Inflammatory macrophage treated with lipopolysaccharide for 1 hour (primary cell): ENCODE data around the gene ITPR1.
"Not testable (repeated sequence)": the region's sequence is repeated elsewhere in the genome, so short reads cannot be mapped to it uniquely, and the experiment has no call there.

Experiments
- DNase-seq, 2 donors: peaks; one replicate each; pipeline ENCODE4 v3.0.0-alpha.2; 2020 to 2022

The ITPR1 gene

DNA sequence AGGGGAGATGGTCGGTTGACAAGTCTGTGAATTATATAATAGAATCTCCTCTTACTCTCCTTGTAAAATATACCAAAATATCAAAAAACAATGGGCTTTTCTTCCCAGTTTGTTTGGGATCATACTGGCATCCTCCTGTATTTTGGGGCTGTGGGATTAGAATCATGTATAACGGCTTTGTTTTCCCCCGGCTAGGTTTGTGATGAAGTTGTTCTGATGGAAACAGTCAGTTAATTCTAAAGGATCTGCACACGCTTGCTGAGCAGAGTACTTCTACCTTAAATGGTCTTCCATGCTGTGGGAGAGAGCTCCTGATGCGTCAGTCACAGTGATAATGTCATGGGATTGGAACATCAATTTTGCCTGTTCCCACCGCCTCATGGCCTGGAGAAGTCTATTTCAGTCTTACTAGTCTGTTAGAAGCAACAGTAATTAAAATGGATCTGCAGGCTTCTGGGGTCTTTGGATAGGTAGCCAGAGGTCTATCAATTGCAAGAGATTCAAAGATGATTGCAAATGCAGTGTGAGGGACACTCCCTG, 81.3 kb downstream of the ITPR1 start:
- DNase-seq: no peak

DNA sequence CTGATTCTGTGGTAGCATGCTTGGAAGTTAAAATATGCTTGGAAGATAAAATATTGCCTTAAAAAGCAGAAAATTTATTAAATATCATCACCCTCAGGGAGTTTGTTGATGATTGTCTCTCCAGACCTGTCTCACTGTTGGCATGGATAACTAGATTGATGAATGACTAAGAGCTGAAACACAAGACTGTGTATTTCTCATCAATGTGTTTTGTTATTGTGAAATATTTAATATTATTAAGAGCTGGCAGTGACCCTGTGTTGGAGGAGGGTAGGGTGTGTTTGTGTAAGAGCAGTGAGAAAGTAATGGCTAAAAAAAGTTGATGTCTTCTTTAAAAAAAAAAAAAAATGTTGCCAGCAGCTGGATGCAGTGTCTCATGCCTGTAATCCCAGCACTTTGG, 82.2 kb downstream of the ITPR1 start:
- DNase-seq: no peak

DNA sequence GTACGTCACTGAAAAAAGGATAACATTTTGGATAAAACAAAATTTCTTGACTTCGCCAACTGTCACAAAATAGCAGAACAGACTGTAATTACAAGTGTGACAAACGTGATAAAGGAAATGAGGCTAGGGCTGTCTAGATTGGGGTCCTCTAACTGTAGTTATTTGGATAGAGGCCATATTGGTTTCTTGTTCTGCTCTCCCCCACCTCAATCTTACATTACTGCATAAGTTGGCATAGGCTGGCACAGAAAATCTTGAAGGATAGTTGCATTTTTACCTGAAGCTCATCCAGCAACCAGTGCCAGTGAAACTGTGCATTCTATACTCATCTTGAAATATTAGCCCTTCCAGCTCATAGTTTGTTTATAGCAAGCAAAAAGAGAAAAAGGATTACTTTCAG, 84.6 kb downstream of the ITPR1 start:
- no peak for DNase-seq

DNA sequence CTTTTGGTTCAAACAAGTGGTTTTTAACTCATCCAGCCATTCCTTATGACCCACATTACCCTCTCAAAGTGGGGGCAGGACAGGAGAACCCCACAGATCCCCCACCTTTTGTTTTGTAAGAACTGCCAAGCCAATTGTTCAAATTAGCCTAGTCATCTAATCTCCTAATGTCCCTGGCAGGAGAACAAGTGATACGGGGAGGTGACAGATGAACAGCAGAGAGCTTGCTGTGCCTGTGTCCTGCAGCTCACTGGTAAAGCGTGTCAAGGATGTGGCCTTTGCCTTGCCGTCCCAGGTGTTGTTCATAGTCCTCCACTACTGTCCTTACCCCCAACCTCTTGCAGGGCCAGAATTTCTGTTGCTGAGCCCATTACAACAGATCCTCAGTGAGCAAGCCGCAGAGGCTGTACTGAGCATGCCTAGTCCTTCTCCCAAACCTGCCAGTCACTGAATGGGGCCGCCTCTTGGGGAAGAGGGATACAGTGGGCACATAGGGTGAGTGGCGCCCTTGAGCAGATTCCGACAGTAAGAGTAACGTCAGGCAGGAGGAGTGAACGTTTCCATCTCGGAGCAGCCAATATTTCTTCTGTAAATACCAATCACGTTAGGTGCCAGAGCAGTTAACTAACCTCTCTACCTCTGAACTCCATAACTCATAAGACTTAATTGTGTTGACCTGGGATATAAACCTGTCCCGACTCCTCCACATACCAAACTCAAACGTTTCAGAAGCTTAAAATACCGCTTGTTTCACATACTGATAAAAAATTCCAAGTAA, 87.4 kb downstream of the ITPR1 start:
- no peak for DNase-seq

DNA sequence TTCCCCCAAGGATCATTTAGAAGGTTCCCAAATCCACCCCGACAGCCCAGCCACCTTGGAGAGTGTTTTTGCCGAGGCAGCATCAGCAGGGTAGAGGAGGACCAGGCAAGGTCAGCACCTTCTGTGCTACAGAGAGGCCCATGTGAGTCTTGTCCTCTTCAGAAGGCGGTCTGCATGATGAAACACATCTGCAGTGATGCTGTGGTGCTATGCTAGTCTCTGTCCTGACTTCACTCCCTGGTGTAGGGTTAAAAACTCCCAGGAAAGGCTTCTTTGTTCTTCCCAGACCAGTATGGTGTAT, 87.9 kb downstream of the ITPR1 start:
- no peak for DNase-seq

DNA sequence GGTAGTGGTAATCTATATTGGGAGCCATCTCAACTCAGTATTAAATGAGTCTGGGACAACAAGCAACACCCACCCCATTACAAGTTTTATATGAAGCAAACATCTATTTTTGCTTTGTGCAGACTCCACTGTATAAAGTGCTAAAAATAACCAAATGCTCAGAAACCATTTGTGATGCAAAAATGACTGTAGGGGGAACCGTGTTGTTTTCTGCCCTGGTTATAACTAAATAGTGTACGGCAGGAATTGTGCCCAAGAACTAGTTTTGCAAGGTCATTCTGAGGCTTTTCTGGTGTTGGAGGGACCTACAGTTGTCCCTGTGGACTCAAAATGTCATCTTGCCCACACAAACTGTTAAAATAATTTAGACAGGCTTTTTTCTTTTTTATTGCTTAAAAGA, 88.3 kb downstream of the ITPR1 start:
- no peak for DNase-seq

DNA sequence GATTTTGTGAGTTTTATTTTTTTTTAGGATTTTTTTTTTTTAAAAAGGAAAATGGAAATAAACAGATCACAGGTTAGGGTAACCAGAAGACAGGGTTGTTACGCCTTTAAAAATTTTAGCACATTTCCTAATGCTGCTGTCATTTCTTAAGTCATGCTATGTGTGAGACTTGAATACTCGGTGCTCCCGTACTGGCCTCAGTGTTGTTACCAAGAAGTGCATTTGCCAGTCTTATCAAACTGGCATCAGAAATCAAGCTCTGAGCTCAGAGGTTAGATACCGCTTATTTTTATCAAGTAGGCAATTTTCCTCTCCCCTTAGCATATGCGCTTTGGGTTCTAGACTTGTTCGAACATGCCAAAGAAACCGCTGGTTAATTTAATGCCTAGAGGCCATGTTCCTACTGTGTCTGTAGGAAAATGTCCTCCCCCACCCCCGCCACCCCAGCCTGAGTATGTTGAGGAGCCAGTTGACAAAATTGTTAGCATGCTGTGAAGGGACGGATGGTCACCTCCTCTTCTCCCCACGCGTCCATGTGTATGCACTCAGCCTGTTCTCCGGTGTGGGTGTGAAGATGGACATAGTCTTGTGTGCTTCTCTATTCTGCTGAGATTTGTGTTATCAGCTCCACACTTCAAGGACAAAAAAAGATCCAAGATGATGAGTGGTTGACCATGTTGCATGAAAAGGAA, 88.9 kb downstream of the ITPR1 start:
- DNase-seq: no peak

DNA sequence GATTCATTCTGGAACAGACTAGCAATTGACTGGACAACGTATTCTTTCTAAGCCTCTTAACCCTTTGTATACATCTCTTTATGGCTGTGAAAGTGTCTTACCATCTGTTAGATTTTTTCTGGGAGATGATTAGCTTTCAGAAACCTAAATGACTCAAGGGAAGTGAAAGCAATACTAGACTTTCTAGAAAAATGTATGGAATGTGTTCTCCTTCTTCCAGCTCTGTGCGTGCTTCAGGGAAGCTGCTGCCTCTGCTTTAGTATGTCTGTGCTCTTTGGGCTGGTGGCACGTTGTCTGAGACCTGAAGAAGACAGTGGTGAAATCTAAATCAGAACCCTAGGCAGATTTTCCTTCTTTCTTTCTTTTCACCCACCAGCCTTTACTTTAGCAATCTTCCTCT, 89.5 kb downstream of the ITPR1 start:
- DNase-seq: no peak

DNA sequence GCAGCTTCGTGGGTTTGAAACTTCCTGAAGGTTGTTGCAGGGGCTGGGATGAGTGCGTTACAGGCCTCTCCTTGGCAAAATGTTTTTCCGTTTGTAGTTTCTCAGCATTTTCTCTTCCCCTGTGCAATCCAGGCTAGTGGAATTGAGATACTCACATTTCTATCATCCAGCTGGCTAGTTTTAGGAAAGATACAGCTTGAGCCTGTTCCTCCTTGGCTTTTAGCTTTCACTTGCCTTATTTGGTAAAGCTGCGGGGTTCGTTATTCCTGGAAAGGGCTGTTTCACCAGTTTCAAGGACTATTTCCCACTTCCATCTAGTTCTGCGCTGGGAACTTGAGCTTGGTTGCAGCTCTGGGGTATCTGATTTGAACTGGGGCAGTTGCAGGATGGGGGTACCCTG, 90.3 kb downstream of the ITPR1 start:
- DNase-seq: peak in 1 of 2 donors; percentile 27

DNA sequence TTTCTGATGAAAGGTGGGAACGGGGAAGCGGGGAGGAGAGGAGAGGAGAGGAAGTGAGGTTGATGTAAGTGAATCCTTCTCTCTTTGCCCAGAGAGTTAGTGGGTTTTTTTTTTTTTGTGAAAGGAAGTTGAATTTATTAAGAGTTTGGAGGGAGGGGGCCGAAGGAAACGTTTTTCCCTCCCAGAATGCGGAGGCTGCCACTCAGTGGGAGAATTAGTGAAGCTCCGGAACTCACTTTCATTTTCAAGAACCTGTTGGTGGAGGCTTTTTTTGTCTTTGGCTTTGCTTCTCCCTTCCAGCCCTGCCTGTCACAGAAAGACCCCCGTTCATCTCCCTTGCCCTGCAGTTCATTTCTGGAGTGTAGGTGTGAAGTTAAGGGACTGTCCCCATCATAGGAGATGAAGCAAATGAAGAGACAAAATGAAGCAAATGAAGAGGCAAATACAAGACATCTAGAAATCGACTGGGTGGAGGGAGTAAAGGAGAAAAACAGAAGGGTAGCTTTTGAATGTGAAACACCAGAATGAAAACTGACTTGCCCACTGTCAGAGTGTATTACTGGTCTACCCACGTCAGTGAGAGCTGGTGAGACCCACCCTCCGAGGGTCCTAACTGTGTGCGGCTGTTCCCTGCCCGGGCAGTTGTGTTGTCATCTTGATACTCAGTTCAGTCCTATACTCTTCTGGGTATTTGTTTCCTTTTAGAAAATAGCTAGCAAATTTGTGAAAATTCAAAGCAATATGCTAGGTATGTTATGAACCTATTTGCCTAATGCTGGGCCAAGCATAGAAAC, 91.5 kb downstream of the ITPR1 start:
- peak; percentile 50 to 64 for DNase-seq

DNA sequence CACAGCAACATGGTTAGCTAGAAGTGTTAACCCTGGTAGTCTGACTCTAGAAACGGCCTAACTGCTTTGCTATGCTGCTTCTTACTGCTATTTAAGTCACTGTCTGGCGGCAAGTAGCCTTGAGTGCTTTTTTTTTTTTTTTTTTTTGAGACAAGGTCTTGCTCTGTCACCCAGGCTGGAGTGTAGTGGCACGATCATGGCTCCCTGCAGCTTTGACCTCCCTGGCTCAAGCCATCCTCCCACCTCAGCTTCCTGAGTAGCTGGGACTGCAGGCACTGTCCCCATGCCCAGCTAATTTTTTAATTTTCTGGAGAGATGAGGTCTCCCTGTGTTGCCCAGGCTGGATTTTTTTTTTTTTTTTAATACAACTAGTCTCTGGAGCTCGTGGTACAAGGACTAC, 93.2 kb downstream of the ITPR1 start:
- no peak for DNase-seq

DNA sequence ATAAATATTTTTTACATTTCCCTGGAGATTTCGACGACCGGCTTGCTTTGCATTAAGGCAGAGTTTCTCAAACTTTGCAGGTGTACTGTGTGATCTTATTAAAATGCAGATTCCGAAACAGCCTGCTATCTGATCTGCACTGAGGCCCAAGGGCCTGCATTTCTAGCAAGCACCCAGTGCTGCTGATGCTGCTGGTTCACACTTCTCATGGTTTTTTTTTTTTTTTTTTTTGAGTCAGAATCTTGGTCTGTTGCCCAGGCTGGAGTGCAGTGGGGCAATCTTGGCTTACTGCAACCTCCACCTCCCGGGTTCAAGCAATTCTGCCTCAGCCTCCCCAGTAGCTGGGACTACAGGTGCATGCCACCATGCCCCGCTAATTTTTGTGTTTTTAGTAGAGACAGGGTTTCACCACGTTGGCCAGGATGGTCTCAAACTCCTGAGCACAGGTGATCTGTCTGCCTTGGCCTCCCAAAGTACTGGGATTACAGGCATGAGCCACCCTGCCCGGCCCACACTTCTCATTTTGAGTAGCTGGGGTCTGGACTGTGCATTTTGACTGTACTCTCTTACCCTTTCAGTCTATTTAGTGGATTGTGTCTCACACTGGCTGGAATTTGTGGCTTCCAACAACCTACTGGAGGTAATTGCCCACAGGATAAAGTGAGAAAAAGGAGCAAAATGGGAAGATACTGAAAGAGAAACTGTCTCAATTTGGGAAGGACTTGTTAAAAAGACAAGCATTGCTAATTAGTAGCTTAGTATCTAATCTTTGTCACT, 94.1 kb downstream of the ITPR1 start:
- DNase-seq: no peak

DNA sequence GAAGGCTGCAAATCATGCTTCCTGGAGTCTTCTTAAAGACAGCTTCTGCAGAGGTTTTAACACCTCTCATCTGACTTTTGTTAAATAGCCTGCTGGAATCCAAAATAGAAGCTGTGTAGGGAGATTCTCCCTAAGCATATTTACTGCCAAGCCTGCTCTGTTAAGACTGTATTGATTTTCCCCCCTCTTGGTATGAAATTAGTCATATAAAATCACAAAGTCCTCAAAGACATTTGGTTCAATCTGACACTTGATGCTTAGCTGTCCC, 94.6 kb downstream of the ITPR1 start:
- DNase-seq: no peak

DNA sequence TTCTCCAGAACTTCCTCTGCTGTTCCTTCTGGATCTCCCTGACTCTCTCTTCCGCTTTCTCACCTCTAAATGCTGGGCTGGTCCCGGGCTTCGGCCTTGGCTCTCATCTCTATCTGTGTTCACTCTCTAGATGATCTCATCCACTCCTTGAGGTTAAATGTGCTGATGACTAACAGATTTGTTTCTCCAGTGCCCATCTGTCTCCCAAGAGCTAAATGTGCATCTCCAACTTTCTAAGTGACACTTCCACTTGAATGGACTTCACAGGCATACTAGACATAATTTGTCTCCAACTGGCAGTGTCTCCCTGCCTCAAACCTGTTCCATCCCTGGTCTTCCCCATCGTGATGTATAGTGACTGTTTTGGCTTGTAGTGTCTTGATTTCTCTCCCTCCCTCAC, 95.3 kb downstream of the ITPR1 start:
- DNase-seq: peak in 1 of 2 donors; percentile 35

DNA sequence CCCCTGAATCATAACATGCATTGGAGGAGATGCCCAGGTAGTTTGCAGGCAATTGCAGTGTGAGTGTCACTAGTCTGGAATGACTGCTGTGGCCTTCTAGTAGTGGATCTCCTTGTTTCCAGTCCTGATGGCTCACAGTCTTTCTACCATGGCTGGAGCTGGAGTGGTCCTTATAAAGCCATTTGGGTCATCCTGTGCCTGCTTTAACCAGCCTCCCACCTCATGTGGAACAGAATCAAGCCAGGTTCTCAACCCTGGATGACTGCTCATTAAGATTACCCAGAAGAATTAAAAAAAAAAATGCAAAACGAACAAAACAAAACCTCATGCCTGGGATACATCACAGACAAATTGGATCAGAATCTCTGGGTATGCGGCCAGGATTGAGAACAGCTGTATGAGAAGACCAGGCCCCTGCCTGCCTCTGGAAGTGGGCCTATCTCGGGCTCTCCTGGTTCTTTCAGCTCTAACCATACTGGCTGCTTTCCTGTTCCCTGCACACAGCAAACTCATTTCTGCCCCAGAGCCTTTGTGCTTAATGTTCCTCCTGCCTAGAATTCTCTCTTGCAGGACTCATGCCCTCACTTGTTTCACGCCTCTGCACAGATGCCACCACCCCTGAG, 96.4 kb downstream of the ITPR1 start:
- DNase-seq: no peak

DNA sequence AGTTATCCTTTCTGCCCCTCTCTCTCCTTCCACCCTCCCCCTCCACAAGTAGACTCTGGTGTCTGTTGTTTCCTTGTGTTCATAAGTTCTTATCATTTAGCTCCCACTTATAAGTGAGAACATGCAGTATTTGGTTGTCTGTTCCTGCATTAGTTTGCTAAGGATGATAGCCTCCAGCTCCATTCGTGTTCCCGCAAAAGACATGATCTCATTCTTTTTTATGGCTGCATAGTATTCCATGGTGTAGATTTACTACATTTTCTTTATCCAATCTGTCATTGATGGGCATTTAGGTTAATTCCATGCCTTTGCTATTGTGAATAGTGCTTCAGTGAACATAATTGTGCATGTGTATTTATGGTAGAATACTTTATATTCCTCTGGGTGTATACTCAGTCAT, 97.7 kb downstream of the ITPR1 start:
- not testable (repeated sequence) for DNase-seq

DNA sequence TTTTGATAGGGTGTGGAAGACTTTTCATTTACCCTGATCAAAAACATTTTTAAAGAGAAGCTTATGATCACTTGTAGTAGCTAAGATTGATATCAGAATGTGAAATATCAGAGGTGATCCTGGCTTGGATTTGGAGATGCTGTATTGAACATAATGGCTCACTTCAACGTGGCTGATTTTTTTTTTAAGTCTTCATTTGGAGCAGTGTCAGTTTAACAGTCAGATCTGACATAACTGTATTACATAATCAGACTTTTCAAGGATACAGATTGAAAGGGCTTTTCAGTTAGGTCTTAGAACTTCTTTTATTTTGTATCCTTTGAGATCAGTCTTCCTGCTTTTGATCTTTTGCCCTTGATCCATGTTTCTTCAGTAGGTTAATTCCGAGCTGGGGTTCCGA, 98.5 kb downstream of the ITPR1 start:
- DNase-seq: no peak

DNA sequence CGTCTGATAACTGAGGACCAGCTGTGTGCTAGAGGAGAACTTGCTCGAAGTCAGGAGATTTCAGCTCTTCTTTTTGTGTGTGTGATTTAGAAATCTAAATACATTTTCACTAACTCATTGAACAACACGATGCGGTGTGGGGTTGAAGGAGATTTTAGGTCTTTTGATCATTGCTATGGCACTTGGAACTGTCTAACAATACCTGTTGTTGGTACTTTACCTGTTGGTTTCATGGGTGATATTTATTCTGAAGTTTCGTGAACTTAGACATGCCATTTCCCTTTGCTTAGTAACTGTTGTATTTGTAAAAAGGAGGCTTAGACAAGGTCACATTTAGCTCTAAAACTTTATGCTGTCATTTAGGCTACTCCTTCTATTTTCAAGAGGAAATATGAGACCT, 99.9 kb downstream of the ITPR1 start:
- no peak for DNase-seq

DNA sequence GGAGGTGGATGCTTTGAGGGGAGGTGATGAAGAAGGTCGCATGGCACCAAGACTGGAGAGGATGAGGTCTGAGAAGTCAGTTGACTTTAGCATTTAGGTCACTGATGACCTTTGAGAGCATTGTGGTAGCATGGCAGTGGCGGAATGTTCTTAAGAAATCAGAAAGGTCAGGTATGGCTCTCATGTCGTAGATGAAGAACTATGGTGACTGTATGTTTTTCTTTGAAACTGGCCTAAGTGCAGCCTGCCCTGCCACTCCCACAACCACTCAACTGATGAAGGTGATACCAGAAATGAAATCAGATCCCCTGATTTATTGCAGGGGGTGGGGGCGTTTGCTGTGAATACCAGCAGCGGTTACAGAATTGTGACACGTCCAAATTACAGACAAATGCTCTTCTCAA, 102.6 kb downstream of the ITPR1 start:
- no peak for DNase-seq

DNA sequence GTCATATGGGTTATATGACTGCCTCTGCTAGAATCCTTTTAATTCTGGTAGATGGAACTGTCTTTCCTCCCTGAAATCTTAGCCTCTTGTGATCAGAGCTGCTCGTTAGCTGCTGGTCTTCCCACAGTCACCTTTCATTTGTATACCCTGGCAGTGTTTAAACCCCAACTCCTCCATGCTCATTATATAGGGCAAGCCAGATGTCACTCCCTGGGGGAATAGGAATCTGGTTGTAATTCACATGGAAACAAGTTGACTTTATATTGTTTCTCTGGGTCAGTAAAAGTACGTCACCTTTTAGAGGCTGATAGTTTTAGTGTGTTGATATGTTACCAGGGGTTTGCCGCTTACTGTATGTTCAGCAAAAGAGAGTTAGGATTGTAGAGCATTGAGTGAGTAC, 103.5 kb downstream of the ITPR1 start:
- no peak for DNase-seq

DNA sequence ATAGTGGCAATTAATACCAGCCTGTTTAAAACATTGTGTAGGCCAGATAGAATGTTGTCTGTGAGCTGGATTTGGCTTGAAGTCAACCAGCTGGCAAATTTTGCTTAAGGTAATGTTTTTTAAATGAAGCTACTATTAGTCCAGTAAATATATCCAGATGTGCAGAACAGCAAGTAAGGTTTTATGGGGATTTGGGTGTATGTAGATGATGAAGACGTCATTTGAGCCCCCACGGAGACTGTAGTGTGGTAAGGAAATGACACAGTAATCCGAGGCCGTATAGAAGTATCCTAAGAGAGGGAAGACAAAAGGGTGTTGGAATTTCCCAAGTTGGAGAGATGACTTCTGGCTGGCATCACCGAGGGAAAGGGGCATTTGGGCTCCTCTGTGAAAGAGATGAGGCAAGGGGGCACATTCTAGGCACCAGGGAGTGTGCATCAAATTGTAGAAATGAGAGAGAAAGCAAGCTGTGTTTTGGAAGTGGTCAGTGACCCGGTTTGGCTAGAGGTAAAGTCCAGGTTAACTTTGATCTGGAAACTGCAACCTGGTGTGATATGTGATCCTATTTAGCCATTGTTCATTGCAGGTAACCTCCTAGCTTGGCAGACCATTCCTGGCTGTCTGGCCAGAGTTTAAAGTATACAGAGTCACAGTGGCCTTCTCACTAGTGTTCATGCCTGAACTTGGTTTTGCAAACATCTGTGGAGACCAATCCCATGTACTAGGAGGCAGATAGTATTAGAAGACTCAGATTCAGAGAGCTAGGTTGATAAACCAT, 104.2 kb downstream of the ITPR1 start:
- DNase-seq: no peak

DNA sequence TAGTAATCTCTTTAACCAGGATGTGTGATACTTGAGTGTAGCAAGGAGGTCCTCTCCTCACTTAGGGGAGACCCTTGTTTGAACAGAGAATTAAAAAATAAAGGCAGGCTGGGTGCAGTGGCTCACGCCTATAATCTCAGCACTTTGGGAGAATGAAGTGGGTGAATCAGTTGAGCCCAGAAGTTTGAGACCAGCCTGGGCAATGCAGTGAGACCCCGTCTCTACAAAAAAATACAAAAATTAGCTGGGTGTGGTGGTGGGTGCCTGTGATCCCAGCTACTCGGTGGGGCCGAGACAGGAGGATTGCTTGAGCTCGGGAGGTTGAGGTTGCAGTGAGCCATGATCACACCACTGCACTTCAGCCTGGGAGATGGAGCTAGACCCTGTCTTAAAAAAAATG, 105.1 kb downstream of the ITPR1 start:
- not testable (repeated sequence) for DNase-seq
